Osteocyte (in vitro differentiated cells): ENCODE measurements around the gene ELSPBP1. TPM values are rescaled to one million over a fixed set of nuclear protein-coding genes. Genes with fewer than 3 reads are reported as not detected.
"Not testable (repeated sequence)": the region's sequence is repeated elsewhere in the genome, so short reads cannot be mapped to it uniquely, and the experiment has no call there.

Source experiments
- DNase-seq: peaks from one replicate; pipeline ENCODE4 v3.0.0; 2021; ENCODE audit warnings: mixed read lengths; ENCODE audit not compliant: unreplicated experiment; ENCODE audit errors: extremely low spot score
- H3K27ac Mint-ChIP-seq: one replicate; pipeline ENCODE4 v1.8.0; 2021; ENCODE audit warnings: mild to moderate bottlenecking, mixed read lengths; ENCODE audit not compliant: unreplicated experiment
- H3K27me3 Mint-ChIP-seq: one replicate; pipeline ENCODE4 v1.8.0; 2021; ENCODE audit warnings: mixed read lengths; ENCODE audit not compliant: unreplicated experiment
- H3K36me3 Mint-ChIP-seq: one replicate; pipeline ENCODE4 v1.8.0; 2021; ENCODE audit warnings: mixed read lengths; ENCODE audit not compliant: unreplicated experiment
- H3K4me1 Mint-ChIP-seq: one replicate; pipeline ENCODE4 v1.8.0; 2021; ENCODE audit warnings: mixed read lengths; ENCODE audit not compliant: unreplicated experiment
- H3K4me3 Mint-ChIP-seq: one replicate; pipeline ENCODE4 v1.8.0; 2021; ENCODE audit warnings: mild to moderate bottlenecking, moderate library complexity, mixed read lengths; ENCODE audit not compliant: unreplicated experiment
- H3K9me3 Mint-ChIP-seq: one replicate; pipeline ENCODE4 v1.8.0; 2021; ENCODE audit warnings: mixed read lengths; ENCODE audit not compliant: unreplicated experiment
- total RNA-seq: library from RNA; stranded (reverse); gene quantifications from 2 replicates; pipeline ENCODE4 v1.2.1, GENCODE V29; 2021
- TF ChIP-seq, protein P1 (sequence below): fragments of 200-600 bp; sonication (generic); IDR thresholded peaks from 2 replicates; pipeline ENCODE4 v1.5.0; 2021; ENCODE audit warnings: antibody characterized with exemption, mild to moderate bottlenecking, moderate library complexity

ELSPBP1 gene
- total RNA-seq, 1 donor from 2014 or later, result not detected

DNA sequence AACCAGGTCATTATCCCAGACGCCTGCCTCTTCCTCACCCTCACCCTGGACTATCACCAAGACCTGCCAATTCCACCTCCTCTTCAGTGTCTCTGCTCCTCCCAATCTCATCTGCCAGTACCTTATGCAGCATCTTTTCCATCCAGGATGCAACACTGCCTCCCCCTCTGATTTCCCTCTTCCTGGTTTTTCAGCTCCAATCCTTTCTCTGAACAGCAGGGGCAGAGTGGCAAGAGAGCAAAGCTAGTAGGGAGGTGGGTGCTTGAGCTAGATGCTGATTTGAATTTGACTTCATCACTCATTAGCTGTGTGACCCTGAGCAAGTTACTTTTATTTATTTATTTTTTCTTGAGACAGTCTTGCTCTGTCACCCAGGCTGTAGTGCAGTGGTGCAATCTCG, 75.0 kb downstream of the ELSPBP1 start:
- Mint-ChIP-seq H3K4me3 (no peak overlapping the region), H3K36me3 (no peaks in the 10 kb centered on the region), H3K9me3 (no peaks in the 10 kb centered on the region), H3K4me1 (no peaks in the 10 kb centered on the region), H3K27me3 (peaks cover 7% of the 10 kb centered on the region), H3K27ac (no peak overlapping the region)
- TF ChIP-seq, protein P1, sequence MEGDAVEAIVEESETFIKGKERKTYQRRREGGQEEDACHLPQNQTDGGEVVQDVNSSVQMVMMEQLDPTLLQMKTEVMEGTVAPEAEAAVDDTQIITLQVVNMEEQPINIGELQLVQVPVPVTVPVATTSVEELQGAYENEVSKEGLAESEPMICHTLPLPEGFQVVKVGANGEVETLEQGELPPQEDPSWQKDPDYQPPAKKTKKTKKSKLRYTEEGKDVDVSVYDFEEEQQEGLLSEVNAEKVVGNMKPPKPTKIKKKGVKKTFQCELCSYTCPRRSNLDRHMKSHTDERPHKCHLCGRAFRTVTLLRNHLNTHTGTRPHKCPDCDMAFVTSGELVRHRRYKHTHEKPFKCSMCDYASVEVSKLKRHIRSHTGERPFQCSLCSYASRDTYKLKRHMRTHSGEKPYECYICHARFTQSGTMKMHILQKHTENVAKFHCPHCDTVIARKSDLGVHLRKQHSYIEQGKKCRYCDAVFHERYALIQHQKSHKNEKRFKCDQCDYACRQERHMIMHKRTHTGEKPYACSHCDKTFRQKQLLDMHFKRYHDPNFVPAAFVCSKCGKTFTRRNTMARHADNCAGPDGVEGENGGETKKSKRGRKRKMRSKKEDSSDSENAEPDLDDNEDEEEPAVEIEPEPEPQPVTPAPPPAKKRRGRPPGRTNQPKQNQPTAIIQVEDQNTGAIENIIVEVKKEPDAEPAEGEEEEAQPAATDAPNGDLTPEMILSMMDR, result no peak
- DNase-seq, result no peak

DNA sequence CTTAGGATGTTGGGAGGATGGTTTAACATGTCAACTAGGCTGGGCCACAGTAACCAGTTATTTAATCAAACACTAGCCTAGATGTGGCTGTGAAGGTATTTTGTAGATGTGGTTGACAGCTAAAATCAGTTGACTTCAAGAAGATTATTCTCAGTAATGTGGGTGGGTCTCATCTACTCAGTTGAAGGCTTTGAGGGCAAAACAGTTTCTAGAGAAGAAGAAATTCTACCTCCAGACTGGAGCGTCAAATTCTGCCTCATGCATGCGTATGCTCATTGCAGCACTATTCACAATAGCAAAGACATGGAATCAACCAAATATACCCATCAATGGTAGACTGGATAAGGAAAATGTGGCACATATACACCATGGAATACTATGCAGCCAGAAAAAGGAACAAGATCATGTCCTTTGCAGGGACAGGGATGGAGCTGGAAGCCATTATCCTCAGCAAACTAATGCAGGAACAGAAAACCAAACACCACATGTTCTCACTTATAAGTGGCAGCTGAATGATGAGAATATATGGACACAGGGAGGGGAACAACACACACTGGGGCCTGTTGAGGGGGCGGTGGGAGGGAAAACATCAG, 75.8 kb downstream of the ELSPBP1 start:
- H3K9me3 Mint-ChIP-seq, DNase-seq, H3K4me3 Mint-ChIP-seq, H3K27me3 Mint-ChIP-seq, H3K4me1 Mint-ChIP-seq, H3K36me3 Mint-ChIP-seq, H3K27ac Mint-ChIP-seq: not testable (repeated sequence)

Other genes starting within 250 kb of the ELSPBP1 start
- gene NOP53, start 249.1 kb upstream of the ELSPBP1 start, total RNA-seq, result 231 and 232 TPM in 2 replicates
- gene SELENOW, start 215.9 kb upstream of the ELSPBP1 start, total RNA-seq, result 193 and 204 TPM in 2 replicates
- not detected in 2 replicates for gene TPRX1, start 190.1 kb upstream of the ELSPBP1 start, total RNA-seq
- not detected in 2 replicates for gene CRX, start 172.7 kb upstream of the ELSPBP1 start, total RNA-seq
- not detected in 2 replicates for gene TPRX2, start 135.4 kb upstream of the ELSPBP1 start, total RNA-seq
- gene SULT2A1, start 108.3 kb upstream of the ELSPBP1 start, total RNA-seq, result not detected in 2 replicates
- not detected in 2 replicates for gene BSPH1, start 2.5 kb upstream of the ELSPBP1 start, total RNA-seq
- gene CABP5, start 49.4 kb downstream of the ELSPBP1 start, total RNA-seq, result not detected in 2 replicates
- 4.8 and 5.5 TPM in 2 replicates for gene PLA2G4C, start 116.2 kb downstream of the ELSPBP1 start, total RNA-seq
- 19.0 and 23.0 TPM in 2 replicates for gene LIG1, start 175.7 kb downstream of the ELSPBP1 start, total RNA-seq
- gene ZSWIM9, start 176.0 kb downstream of the ELSPBP1 start, total RNA-seq, result 5.7 and 6.6 TPM in 2 replicates